Loucy (cell line): ENCODE measurements around the gene PLA2G2C.
A peak's percentile ranks its signal among the peaks of the same experiment; 100 is the strongest.

ENCODE experiments used
- H2AFZ ChIP-seq: fragments of 200-600 bp; sonication (generic); 2 replicates; pipeline ENCODE4 v1.6.0; 2016; ENCODE audit warnings: antibody characterized with exemption, mild to moderate bottlenecking, low read length, moderate library complexity
- H3F3A ChIP-seq: fragments of 200-600 bp; 2 replicates; pipeline ENCODE4 v1.6.0; 2016; ENCODE audit warnings: antibody characterized with exemption, low read depth, mild to moderate bottlenecking
- H3K27me3 ChIP-seq: fragments of 200-600 bp; sonication (generic); 2 replicates; pipeline ENCODE4 v1.6.1; 2014; ENCODE audit warnings: low read length, mild to moderate bottlenecking; ENCODE audit not compliant: insufficient read depth, poor library complexity, severe bottlenecking
- H3K36me3 ChIP-seq: fragments of 200-600 bp; sonication (generic); 2 replicates; pipeline ENCODE4 v1.6.1; 2016; ENCODE audit warnings: low read length; ENCODE audit not compliant: insufficient read depth
- H3K4me1 ChIP-seq: fragments of 200-600 bp; sonication (generic); 2 replicates; pipeline ENCODE4 v1.5.1; 2014; ENCODE audit warnings: low read length, mild to moderate bottlenecking; ENCODE audit not compliant: insufficient read depth, poor library complexity, severe bottlenecking
- H3K4me2 ChIP-seq: fragments of 200-600 bp; sonication (generic); 2 replicates; pipeline ENCODE4 v1.6.0; 2014; ENCODE audit warnings: antibody characterized with exemption, low read length, low read depth, mild to moderate bottlenecking; ENCODE audit not compliant: poor library complexity, severe bottlenecking
- H3K4me3 ChIP-seq: fragments of 200-600 bp; sonication (generic); 2 replicates; pipeline ENCODE4 v1.5.1; 2014; ENCODE audit warnings: low read length, mild to moderate bottlenecking, mixed read lengths; ENCODE audit not compliant: poor library complexity, severe bottlenecking
- H3K79me2 ChIP-seq: fragments of 200-600 bp; sonication (generic); 2 replicates; pipeline ENCODE4 v1.6.1; 2014; ENCODE audit warnings: low read length; ENCODE audit not compliant: insufficient read depth
- H3K9ac ChIP-seq: fragments of 200-600 bp; sonication (generic); 2 replicates; pipeline ENCODE4 v1.6.0; 2014; ENCODE audit warnings: mild to moderate bottlenecking, low read depth, low read length, moderate library complexity; ENCODE audit not compliant: poor library complexity, severe bottlenecking
- H3K9me2 ChIP-seq: fragments of 200-600 bp; sonication (generic); replicated peaks from 2 replicates; pipeline ENCODE4 v1.6.1; 2016; ENCODE audit warnings: low read depth, low read length, mixed read lengths
- H3K9me3 ChIP-seq: fragments of 200-600 bp; sonication (generic); 2 replicates; pipeline ENCODE4 v1.6.1; 2014; ENCODE audit warnings: mild to moderate bottlenecking, antibody characterized with exemption, low read length, low read depth; ENCODE audit not compliant: insufficient read depth
- H4K20me1 ChIP-seq: fragments of 200-600 bp; sonication (generic); 2 replicates; pipeline ENCODE4 v1.6.0; 2014; ENCODE audit warnings: antibody characterized with exemption, low read length, mild to moderate bottlenecking; ENCODE audit not compliant: insufficient read depth, poor library complexity, severe bottlenecking
- EZH2phosphoT487 ChIP-seq: fragments of 200-600 bp; IDR thresholded peaks from 2 replicates; pipeline ENCODE4 v1.6.1; 2018; ENCODE audit warnings: antibody characterized with exemption, mild to moderate bottlenecking, moderate library complexity, borderline replicate concordance
- TF ChIP-seq, protein P1 (sequence below): fragments of 200-600 bp; sonication (generic); conservative IDR thresholded peaks from 2 replicates; pipeline ENCODE4 v1.5.1; 2014; ENCODE audit warnings: mild to moderate bottlenecking, antibody characterized with exemption, low read length

The PLA2G2C gene

DNA sequence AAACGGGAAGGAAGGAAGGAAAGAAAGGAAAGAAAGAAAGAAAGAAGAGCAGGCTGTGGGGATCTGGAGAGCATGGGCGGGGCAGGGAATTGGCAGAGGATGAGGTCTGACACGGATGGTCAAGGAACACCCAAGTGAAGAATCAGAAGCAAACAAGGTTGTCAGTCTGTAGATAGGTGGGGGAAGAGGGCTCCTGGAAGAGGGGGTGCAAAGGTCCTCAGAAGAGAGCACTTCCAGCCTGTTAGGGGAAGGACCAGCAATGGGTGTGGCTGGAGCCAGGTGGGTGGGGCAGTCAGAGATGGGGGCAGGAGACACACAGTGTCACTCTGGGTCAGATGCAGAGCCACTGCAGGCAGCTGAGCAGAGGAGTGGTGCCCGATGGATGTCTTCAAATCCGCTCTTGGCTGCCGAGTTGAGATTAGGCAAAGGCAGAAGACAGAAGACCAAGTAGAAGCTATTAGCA is 11.0 kb upstream of the PLA2G2C start:
- H3K9ac ChIP-seq: no peak overlapping the region
- no peaks in the 10 kb centered on the region for H3K27me3 ChIP-seq
- no peaks in the 10 kb centered on the region for H3F3A ChIP-seq
- H3K4me3 ChIP-seq: no peak overlapping the region
- H3K36me3 ChIP-seq: no peaks in the 10 kb centered on the region
- TF ChIP-seq, protein P1, sequence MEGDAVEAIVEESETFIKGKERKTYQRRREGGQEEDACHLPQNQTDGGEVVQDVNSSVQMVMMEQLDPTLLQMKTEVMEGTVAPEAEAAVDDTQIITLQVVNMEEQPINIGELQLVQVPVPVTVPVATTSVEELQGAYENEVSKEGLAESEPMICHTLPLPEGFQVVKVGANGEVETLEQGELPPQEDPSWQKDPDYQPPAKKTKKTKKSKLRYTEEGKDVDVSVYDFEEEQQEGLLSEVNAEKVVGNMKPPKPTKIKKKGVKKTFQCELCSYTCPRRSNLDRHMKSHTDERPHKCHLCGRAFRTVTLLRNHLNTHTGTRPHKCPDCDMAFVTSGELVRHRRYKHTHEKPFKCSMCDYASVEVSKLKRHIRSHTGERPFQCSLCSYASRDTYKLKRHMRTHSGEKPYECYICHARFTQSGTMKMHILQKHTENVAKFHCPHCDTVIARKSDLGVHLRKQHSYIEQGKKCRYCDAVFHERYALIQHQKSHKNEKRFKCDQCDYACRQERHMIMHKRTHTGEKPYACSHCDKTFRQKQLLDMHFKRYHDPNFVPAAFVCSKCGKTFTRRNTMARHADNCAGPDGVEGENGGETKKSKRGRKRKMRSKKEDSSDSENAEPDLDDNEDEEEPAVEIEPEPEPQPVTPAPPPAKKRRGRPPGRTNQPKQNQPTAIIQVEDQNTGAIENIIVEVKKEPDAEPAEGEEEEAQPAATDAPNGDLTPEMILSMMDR: no peak
- TF ChIP-seq EZH2phosphoT487: no peak
- no peak overlapping the region for H3K4me2 ChIP-seq
- no peaks in the 10 kb centered on the region for H3K9me3 ChIP-seq
- H3K4me1 ChIP-seq: no peaks in the 10 kb centered on the region
- H2AFZ ChIP-seq: no peak overlapping the region
- no peaks in the 10 kb centered on the region for H3K9me2 ChIP-seq
- H3K79me2 ChIP-seq: no peaks in the 10 kb centered on the region
- H4K20me1 ChIP-seq: no peaks in the 10 kb centered on the region

DNA sequence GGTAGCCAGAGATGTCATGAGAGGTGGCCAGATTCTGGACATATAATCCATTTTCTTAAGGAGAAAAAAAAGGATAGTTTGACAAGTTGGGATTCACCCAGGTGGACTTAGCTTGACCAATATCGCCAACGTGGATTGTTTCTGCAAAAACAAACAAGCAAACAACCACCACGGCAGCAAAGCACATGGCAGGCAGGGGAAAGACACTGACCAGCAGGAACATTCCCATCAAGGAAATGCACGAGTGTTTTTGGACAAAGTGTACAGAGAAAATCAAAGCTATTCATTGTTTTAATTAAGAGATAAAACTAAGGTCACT is 9.1 kb upstream of the PLA2G2C start:
- H3K9me3 ChIP-seq: no peaks in the 10 kb centered on the region
- no peak overlapping the region for H3K9ac ChIP-seq
- H3K27me3 ChIP-seq: no peaks in the 10 kb centered on the region
- no peak overlapping the region for H2AFZ ChIP-seq
- H4K20me1 ChIP-seq: no peaks in the 10 kb centered on the region
- H3K4me2 ChIP-seq: no peak overlapping the region
- H3K79me2 ChIP-seq: no peaks in the 10 kb centered on the region
- H3K9me2 ChIP-seq: no peaks in the 10 kb centered on the region
- H3K4me1 ChIP-seq: no peaks in the 10 kb centered on the region
- no peaks in the 10 kb centered on the region for H3K36me3 ChIP-seq
- no peak for TF ChIP-seq EZH2phosphoT487
- TF ChIP-seq, protein P1: no peak; the same call in 1 of the 2 replicates
- no peak overlapping the region for H3K4me3 ChIP-seq
- no peaks in the 10 kb centered on the region for H3F3A ChIP-seq

DNA sequence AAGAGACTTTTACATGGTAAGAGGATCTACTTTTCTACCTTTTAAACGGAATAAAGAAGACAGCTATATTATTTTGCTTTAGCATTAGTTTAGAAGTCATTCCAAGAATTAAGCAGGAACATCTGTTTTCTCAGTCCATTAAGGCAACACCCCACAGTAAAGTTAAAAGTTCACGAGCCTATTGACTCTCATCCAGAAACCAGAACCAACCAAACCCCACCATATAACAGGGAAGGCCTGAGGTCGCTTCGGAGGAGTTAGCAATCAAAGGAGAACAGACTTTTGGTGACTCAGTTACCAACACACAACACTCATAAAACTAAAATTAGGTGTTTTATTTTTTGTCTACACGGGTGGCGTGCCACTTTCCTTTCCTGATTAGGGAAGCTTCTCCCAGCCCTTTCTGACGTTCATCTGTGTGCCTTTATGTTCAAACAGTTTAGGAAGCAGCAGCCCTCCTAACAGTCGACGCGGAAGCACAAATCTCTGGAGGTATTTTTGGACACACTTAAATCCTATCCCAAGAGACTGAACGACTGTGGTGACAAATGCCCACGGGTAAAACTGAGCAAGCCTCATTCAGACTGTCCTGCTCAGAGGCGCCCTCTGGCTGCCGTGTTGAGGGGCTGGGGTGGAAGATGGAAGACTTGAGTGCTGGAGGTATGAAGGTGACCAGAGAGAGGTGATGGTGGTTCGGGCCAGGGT is 8.6 kb upstream of the PLA2G2C start:
- H3K4me1 ChIP-seq: no peaks in the 10 kb centered on the region
- no peaks in the 10 kb centered on the region for H3K36me3 ChIP-seq
- H4K20me1 ChIP-seq: no peaks in the 10 kb centered on the region
- no peaks in the 10 kb centered on the region for H3K27me3 ChIP-seq
- no peak overlapping the region for H3K9ac ChIP-seq
- no peak overlapping the region for H3K4me3 ChIP-seq
- H3K4me2 ChIP-seq: no peak overlapping the region
- H3K9me2 ChIP-seq: no peaks in the 10 kb centered on the region
- no peak overlapping the region for H2AFZ ChIP-seq
- H3K9me3 ChIP-seq: no peaks in the 10 kb centered on the region
- no peaks in the 10 kb centered on the region for H3K79me2 ChIP-seq
- no peaks in the 10 kb centered on the region for H3F3A ChIP-seq
- TF ChIP-seq, protein P1: peak; percentile 96
- no peak for TF ChIP-seq EZH2phosphoT487
